GM20431 (cell line): ENCODE data around the gene PPP4R1.
"Not testable (repeated sequence)": the region's sequence is repeated elsewhere in the genome, so short reads cannot be mapped to it uniquely, and the experiment has no call there.

ENCODE experiments used
- in situ Hi-C: fragments of 300-500 bp; cut with MseI, MboI; formaldehyde crosslinking; loops from one replicate; pipeline ENCODE4 v1.15.0; 2020; ENCODE audit warnings: low sequenced_read_pairs; ENCODE audit not compliant: unreplicated experiment

PPP4R1 gene

DNA sequence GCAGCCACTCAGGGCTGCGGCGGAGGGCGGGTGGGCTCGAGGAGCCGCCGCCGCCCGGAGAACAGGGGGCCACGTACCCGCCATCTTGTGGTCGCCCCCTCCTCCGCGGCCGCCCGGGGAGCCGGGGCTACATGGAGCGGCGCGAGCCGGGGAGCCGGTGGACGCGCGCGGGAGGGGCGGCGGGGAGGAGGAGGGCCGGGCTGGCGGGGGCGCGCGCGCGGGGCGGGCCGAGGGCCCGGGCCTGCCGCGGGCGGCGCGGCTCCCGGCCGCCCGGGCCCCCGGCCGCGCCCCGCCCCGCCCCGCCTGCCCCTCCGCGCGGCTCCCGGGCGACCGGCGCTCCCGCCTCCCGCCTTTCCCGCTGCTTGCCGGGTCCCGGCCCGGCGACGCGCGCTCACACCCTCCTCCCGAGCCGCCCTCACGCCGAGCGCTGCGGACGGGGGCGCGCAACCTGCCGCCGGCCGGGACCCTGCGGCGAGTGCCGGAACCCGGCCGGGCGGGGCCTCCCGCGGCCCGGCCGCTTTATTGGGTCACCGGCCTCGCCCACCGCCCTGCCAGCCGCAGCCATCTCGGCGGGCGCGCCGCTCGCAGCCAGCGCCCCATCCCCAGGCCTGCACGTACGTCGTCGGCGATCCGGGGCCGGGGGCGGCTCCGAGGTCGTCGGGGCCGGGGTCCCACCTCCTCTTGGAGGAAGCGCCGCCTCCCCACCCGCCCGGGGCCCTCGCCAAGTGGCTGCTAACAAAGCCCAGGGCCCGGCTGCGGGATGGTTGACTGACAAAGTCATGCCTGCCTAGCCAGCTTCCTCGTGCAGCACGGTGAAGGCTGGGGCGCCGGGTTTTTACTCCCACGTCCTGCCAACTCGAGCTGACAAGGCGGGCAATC is at the start of gene PPP4R1:
Gene PPP4R1, minus strand, starts transcription at position 159 of the 879 bp plus-strand sequence. Its CDS starts 75 bp downstream, at position 84.
- in situ Hi-C loops = no loop called here

- in situ Hi-C loops = no loop called here
Measured at GRCh38 chr18:9663377-9663776, 49.0 kb upstream of the PPP4R1 start.

GRCh38 chr18:9661564-9661963 is 47.2 kb upstream of the PPP4R1 start:
- in situ Hi-C loops = no loop called here

GRCh38 chr18:9659499-9660375 is 45.4 kb upstream of the PPP4R1 start:
- in situ Hi-C loops = no loop called here

- in situ Hi-C loops = no loop called here
Measured at GRCh38 chr18:9658087-9658641, 43.8 kb upstream of the PPP4R1 start.

DNA sequence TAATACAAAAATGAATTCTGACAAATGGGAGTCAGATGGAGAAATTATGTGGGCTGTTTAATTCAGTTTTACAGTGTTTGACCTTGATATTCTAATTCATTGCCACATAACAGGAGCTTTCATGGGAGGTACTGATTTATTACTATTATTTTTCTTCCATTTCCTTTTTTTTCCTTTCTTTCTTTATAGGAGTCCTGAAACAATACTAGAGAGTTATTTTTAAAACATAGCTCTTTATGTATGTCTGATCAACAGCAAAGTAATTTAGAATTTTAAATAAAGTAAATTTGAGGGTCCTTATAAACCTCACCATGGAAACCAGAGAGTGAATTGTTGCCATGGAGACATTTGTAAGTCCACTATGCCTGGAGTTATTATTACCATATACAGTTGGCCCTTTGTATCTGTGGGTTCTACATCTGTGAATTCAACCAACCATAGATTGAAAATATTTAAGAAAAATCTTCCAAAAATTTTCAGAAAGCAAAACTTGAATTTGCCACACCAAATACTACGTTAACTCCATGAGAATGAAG is 40.9 kb upstream of the PPP4R1 start:
- in situ Hi-C loops = no loop called here

GRCh38 chr18:9653390-9653789 is 39.0 kb upstream of the PPP4R1 start:
- in situ Hi-C loops = no loop called here

DNA sequence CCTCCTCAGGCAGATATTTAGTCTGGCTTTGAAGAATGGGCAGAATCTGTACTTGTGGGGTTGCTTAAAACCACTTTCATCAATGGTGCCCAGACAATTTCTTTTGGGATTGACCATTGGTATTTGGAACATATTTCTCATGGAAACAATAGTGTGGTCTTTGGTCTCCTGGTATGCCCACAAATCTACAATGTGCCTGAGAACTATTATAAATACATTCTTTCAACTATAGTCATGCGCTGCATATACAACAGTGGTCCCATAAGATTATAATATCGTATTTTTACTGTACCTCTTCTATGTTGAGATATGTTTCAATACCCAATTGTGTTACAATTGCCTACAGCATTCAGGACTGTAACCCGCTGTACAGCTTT is 34.8 kb upstream of the PPP4R1 start:
- in situ Hi-C loops = no loop called here

DNA sequence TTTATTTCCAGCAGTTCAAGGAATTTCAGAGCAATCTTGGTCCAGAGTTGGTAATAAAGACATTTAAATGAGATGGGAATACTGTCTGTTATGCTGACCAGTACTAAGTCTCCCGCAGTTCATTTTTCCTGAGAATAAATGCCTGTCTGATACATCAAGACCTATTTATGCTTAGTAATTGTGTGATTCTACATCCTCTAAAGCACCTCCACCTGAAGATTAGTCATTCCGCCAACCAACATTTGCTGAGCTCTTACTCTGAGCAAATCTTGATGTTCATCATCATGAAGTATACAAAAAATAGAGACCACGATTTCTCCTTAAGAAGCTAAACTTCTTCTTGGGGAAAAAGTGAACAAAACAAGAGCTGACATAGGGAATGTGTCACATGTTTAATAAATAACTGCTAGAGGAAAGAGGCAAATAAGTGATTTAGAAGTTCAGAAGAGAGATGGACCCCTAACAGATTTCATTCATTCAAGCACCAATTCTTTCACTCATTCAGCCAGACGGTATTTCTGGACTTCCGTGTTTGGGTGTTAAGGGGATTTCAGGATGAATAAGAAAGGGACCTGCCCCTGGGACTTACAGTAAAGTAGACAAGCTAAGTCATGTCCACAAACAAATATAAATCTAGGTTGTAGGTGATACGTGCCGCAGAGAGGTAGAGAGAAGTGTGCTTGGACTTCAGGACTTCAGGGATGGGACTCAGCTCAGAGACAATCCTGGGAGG is 34.2 kb upstream of the PPP4R1 start:
- in situ Hi-C loops = no loop called here

GRCh38 chr18:9647496-9648323 is 33.4 kb upstream of the PPP4R1 start:
- in situ Hi-C loops = no loop called here

- in situ Hi-C loops = no loop called here
Measured at GRCh38 chr18:9643549-9643948, 29.2 kb upstream of the PPP4R1 start.

DNA sequence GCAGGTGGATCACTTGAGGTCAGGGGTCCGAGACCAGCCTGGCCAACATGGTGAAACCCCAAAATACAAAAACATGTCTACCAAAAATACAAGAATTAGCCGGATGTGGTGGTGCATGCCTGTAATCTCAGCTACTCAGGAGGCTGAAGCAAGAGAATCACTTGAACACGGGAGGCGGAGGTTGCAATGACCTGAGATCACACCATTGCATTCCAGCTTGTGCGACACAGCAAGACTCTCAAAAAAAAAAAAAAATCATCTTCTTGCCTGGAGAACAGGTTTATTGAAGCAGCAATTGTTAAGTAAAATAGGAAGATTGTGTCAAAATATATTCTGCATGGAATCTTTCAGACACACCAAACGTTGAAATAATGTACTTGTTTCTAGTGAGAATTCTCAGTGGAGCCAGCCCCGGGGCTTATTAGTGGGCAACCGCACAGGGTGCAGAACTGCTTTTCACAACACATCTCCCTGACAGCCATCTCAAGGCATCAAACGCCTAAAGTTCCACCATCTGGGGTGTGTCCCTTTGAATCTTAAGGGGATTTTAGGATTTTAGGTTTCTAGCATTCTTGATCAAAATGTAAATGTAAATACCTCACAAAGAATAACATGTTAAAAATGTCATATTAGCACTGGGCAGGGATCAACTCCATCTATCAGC is 28.6 kb upstream of the PPP4R1 start:
- in situ Hi-C loops = no loop called here

DNA sequence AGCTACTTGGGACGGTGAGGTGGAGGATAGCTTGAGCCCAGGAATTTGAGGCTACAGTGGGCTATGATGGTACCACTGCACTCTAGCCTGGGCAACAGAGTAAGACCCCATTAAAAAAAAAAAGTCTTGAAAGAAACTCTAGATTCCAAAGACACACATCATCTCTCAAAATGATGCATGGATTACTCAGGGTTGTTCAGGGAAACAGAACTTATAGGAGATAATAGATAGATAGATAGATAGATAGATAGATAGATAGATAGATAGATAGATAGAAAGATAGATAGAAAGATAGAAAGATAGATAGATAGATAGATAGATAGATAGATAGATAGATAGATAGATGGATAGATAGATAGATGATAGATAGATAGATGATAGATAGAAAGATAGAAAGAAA is 26.7 kb upstream of the PPP4R1 start:
- in situ Hi-C loops = not testable (repeated sequence)

DNA sequence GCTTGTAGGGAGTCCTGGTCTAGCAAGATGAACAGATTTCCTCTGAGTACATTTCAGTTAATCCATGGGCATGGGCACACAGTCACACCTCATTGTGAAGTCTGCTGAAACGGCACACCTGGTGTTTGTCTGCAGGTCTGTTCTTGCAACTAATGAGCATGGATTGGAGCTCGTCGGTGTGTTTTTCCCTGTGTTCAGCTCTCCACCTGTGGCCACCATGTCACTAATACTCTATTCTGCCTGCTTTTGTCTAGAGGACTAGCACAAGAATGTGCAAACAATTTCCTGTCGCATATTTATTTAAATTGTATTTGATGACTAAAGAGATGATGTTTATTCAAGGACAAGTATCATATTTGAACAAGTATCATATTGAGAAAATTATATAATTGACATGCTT is 24.5 kb upstream of the PPP4R1 start:
- in situ Hi-C loops = no loop called here

DNA sequence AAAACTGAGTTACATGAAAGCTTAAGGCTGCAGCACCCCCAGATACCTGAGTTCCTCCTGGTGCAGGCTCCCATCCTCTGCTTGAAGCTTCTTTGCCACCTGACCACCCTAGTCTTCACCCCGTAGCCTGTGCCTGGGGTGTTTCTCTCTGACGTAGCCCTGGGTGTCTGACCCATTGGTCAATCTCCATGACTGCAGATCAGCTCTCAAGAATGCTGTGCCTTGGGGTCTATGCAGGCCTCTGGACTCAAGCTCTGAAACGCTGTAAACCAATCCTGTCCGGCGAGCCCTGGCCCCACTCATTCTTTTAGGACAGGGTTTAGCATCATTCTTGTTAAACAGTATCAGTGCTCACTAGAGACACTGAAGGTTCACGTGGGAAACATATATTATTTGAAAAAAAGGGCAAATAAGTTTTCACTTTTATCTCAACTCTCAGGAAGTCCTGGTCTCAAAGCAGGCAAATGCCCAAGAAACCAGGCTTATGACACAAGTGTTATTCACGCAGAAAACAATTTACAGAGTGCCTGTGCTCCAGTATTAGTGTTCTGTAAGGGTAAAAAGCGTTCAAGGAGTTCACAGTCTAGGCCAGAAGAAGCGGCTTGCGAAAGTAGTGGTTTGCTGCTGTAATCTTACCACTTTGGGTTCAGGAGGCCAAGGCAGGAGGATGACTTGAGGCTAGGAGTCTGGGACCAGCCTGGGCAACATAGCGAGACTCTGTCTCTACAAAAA is 22.8 kb upstream of the PPP4R1 start:
- in situ Hi-C loops = no loop called here

DNA sequence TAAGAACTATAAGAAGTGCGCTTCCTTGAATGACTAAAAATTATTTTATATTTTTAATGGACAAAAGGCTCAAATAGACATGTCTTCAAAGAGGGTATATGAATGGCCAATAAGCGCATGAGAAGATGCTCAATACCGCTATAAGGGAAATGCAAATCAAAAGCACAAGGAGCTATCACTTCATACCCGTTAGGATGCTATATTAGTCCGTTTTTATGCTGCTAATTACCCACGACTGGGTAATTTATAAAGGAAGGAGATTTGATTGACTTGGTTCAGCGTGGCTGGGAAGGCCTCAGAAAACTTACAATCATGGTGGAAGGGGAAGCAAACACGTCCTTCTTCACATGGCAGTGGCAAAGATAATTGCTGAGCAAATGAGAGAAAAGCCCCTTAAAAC is 20.5 kb upstream of the PPP4R1 start:
- in situ Hi-C loops = no loop called here

DNA sequence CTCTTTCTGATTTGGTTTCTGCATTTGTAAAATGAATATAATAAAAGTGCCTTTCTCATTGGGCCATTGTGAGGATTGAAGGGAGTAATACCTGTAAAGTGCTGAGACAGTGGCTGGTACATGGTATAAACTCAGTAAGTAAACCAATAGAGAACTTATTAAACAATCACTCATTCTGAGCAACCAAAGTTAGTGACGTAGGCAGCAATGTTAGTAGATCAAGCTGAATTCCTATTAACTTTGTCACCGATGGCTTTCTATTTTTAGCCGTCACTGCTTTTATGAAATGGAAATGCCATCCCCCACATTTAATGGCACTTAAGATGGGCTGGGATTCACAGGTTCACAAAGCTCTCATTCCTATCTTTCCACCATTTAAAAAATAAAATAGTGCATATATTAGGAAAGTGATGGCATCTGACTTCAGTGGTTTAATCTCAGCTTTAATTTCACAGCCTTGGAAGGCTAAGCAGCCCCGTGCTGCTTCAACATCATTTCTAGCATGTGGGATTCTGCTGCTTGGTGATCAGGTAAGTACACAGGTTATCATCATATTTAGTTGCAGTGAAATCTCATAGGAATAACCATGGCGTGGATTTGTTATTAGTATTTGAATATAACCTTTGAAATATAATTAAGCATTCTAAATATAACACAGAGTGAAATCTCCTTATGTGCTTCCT is 17.6 kb upstream of the PPP4R1 start:
- in situ Hi-C loops = no loop called here
